WTC11 (cell line): Measurements from ENCODE around the gene CYBA.

Experiments
- ATF1 ChIP-seq: sonication (generic); formaldehyde crosslinking; IDR thresholded peaks from 2 replicates; pipeline ENCODE4 v1.8.1; 2023; ENCODE audit warnings: mild to moderate bottlenecking, moderate library complexity, missing genetic modification reagents
- CBFB ChIP-seq: sonication (generic); formaldehyde crosslinking; IDR thresholded peaks from 2 replicates; pipeline ENCODE4 v1.8.1; 2022; ENCODE audit warnings: mild to moderate bottlenecking, low read depth, missing genetic modification reagents
- KAT7 ChIP-seq: sonication (generic); formaldehyde crosslinking; IDR thresholded peaks from 2 replicates; pipeline ENCODE4 v1.8.1; 2023; ENCODE audit warnings: missing genetic modification reagents, mild to moderate bottlenecking, borderline replicate concordance
- SP1 ChIP-seq: sonication (generic); formaldehyde crosslinking; conservative IDR thresholded peaks from 2 replicates; pipeline ENCODE4 v1.8.1; 2022; ENCODE audit warnings: missing genetic modification reagents
- ZNF121 ChIP-seq: sonication (generic); formaldehyde crosslinking; IDR thresholded peaks from 2 replicates; pipeline ENCODE4 v1.8.0; 2023; ENCODE audit warnings: missing genetic modification reagents
- TF ChIP-seq, protein P1 (sequence below): fragments of 200-600 bp; IDR thresholded peaks from 2 replicates; pipeline ENCODE4 v1.8.0; 2022; ENCODE audit warnings: antibody characterized with exemption
- TF ChIP-seq, protein P2 (sequence below): sonication (generic); formaldehyde crosslinking; IDR thresholded peaks from 2 replicates; pipeline ENCODE4 v1.8.0; 2022; ENCODE audit warnings: mild to moderate bottlenecking, missing genetic modification reagents
- TF ChIP-seq, protein P3 (sequence below): fragments of 250-450 bp; sonication (Bioruptor Pico); IDR thresholded peaks from 2 replicates; pipeline ENCODE4 v1.9.0; 2021; ENCODE audit warnings: mild to moderate bottlenecking, borderline replicate concordance
- TF ChIP-seq, protein P4 (sequence below): sonication (generic); formaldehyde crosslinking; IDR thresholded peaks from 2 replicates; pipeline ENCODE4 v1.8.1; 2023; ENCODE audit warnings: mild to moderate bottlenecking, missing genetic modification reagents
- TF ChIP-seq, protein P5 (sequence below): sonication (generic); formaldehyde crosslinking; IDR thresholded peaks from 2 replicates; pipeline ENCODE4 v1.8.0; 2022; ENCODE audit warnings: mild to moderate bottlenecking, missing genetic modification reagents
- TF ChIP-seq, protein P6 (sequence below): sonication (generic); formaldehyde crosslinking; IDR thresholded peaks from 2 replicates; pipeline ENCODE4 v1.8.1; 2023; ENCODE audit warnings: mild to moderate bottlenecking, missing genetic modification reagents, moderate library complexity
- TF ChIP-seq, protein P7 (sequence below): sonication (generic); formaldehyde crosslinking; IDR thresholded peaks from 2 replicates; pipeline ENCODE4 v1.8.1; 2023; ENCODE audit warnings: mild to moderate bottlenecking, missing genetic modification reagents, moderate library complexity
- TF ChIP-seq, protein P8 (sequence below): sonication (generic); formaldehyde crosslinking; IDR thresholded peaks from 2 replicates; pipeline ENCODE4 v1.8.1; 2022; ENCODE audit warnings: mild to moderate bottlenecking, missing genetic modification reagents, moderate library complexity, borderline replicate concordance

DNA sequence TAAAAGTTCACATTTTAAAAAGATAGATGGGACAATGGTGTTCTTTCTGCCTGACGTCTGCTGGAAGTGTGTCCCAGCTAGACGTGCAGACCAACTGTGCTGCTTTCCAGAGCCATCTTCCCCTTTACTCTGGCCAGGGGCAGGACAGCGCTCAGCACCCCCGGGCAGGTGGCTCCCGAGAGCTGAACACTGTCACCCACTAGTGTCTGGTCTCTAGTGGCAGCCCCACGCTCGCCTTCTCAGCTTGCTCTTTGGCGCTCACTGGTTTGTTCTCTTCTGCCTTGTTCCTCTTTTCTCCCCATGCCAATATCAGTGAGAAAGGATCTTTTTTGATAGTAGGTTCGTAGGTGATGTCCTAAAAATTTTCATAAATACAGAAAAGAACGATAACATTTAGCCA is 54.9 kb downstream of the CYBA start:
- TF ChIP-seq KAT7 (CRISPR knock-in tag) (no peak), ZNF121 (no peak), ATF1 (CRISPR knock-in tag) (no peak), CBFB (CRISPR knock-in tag) (no peak), SP1 (no peak)
- TF ChIP-seq, protein P1, sequence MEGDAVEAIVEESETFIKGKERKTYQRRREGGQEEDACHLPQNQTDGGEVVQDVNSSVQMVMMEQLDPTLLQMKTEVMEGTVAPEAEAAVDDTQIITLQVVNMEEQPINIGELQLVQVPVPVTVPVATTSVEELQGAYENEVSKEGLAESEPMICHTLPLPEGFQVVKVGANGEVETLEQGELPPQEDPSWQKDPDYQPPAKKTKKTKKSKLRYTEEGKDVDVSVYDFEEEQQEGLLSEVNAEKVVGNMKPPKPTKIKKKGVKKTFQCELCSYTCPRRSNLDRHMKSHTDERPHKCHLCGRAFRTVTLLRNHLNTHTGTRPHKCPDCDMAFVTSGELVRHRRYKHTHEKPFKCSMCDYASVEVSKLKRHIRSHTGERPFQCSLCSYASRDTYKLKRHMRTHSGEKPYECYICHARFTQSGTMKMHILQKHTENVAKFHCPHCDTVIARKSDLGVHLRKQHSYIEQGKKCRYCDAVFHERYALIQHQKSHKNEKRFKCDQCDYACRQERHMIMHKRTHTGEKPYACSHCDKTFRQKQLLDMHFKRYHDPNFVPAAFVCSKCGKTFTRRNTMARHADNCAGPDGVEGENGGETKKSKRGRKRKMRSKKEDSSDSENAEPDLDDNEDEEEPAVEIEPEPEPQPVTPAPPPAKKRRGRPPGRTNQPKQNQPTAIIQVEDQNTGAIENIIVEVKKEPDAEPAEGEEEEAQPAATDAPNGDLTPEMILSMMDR: no peak
- TF ChIP-seq, protein P2, sequence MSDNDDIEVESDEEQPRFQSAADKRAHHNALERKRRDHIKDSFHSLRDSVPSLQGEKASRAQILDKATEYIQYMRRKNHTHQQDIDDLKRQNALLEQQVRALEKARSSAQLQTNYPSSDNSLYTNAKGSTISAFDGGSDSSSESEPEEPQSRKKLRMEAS: no peak
- TF ChIP-seq, protein P3, sequence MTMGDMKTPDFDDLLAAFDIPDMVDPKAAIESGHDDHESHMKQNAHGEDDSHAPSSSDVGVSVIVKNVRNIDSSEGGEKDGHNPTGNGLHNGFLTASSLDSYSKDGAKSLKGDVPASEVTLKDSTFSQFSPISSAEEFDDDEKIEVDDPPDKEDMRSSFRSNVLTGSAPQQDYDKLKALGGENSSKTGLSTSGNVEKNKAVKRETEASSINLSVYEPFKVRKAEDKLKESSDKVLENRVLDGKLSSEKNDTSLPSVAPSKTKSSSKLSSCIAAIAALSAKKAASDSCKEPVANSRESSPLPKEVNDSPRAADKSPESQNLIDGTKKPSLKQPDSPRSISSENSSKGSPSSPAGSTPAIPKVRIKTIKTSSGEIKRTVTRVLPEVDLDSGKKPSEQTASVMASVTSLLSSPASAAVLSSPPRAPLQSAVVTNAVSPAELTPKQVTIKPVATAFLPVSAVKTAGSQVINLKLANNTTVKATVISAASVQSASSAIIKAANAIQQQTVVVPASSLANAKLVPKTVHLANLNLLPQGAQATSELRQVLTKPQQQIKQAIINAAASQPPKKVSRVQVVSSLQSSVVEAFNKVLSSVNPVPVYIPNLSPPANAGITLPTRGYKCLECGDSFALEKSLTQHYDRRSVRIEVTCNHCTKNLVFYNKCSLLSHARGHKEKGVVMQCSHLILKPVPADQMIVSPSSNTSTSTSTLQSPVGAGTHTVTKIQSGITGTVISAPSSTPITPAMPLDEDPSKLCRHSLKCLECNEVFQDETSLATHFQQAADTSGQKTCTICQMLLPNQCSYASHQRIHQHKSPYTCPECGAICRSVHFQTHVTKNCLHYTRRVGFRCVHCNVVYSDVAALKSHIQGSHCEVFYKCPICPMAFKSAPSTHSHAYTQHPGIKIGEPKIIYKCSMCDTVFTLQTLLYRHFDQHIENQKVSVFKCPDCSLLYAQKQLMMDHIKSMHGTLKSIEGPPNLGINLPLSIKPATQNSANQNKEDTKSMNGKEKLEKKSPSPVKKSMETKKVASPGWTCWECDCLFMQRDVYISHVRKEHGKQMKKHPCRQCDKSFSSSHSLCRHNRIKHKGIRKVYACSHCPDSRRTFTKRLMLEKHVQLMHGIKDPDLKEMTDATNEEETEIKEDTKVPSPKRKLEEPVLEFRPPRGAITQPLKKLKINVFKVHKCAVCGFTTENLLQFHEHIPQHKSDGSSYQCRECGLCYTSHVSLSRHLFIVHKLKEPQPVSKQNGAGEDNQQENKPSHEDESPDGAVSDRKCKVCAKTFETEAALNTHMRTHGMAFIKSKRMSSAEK (CRISPR knock-in tag): no peak
- TF ChIP-seq, protein P4, sequence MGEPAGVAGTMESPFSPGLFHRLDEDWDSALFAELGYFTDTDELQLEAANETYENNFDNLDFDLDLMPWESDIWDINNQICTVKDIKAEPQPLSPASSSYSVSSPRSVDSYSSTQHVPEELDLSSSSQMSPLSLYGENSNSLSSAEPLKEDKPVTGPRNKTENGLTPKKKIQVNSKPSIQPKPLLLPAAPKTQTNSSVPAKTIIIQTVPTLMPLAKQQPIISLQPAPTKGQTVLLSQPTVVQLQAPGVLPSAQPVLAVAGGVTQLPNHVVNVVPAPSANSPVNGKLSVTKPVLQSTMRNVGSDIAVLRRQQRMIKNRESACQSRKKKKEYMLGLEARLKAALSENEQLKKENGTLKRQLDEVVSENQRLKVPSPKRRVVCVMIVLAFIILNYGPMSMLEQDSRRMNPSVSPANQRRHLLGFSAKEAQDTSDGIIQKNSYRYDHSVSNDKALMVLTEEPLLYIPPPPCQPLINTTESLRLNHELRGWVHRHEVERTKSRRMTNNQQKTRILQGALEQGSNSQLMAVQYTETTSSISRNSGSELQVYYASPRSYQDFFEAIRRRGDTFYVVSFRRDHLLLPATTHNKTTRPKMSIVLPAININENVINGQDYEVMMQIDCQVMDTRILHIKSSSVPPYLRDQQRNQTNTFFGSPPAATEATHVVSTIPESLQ (CRISPR knock-in tag): no peak
- TF ChIP-seq, protein P5, sequence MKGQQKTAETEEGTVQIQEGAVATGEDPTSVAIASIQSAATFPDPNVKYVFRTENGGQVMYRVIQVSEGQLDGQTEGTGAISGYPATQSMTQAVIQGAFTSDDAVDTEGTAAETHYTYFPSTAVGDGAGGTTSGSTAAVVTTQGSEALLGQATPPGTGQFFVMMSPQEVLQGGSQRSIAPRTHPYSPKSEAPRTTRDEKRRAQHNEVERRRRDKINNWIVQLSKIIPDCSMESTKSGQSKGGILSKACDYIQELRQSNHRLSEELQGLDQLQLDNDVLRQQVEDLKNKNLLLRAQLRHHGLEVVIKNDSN (CRISPR knock-in tag): no peak
- TF ChIP-seq, protein P6, sequence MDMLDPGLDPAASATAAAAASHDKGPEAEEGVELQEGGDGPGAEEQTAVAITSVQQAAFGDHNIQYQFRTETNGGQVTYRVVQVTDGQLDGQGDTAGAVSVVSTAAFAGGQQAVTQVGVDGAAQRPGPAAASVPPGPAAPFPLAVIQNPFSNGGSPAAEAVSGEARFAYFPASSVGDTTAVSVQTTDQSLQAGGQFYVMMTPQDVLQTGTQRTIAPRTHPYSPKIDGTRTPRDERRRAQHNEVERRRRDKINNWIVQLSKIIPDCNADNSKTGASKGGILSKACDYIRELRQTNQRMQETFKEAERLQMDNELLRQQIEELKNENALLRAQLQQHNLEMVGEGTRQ (CRISPR knock-in tag): no peak
- TF ChIP-seq, protein P7, sequence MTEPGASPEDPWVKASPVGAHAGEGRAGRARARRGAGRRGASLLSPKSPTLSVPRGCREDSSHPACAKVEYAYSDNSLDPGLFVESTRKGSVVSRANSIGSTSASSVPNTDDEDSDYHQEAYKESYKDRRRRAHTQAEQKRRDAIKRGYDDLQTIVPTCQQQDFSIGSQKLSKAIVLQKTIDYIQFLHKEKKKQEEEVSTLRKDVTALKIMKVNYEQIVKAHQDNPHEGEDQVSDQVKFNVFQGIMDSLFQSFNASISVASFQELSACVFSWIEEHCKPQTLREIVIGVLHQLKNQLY: no peak
- TF ChIP-seq, protein P8, sequence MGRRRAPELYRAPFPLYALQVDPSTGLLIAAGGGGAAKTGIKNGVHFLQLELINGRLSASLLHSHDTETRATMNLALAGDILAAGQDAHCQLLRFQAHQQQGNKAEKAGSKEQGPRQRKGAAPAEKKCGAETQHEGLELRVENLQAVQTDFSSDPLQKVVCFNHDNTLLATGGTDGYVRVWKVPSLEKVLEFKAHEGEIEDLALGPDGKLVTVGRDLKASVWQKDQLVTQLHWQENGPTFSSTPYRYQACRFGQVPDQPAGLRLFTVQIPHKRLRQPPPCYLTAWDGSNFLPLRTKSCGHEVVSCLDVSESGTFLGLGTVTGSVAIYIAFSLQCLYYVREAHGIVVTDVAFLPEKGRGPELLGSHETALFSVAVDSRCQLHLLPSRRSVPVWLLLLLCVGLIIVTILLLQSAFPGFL (CRISPR knock-in tag): no peak
